Omental fat pad (tissue), 4 donors: ENCODE measurements around the gene ELL. TPM values are rescaled to one million over a fixed set of nuclear protein-coding genes. Genes with fewer than 3 reads are reported as not detected.

Source experiments
- ATAC-seq: fragments of 150-250 bp; one replicate; pipeline ENCODE4 v1.9.1; 2016; ENCODE audit warnings: mild to moderate bottlenecking, moderate library complexity; ENCODE audit not compliant: low FRiP score
- DNase-seq: peaks from one replicate; pipeline ENCODE4 v3.0.0-alpha.2; 2019; ENCODE audit warnings: low spot score
- CTCF ChIP-seq, 3 donors: fragments of 450-650 bp; IDR thresholded peaks; one replicate each; pipeline ENCODE4 v1.5.1; 2016 to 2017; ENCODE audit warnings: antibody characterized with exemption in 3 of 3, mild to moderate bottlenecking in 3 of 3, moderate library complexity in 2 of 3
- total RNA-seq, 4 donors: library from RNA; depleted of rRNA; stranded (reverse); fragments of >200 nt; gene quantifications; one replicate each; pipeline ENCODE4 v1.1.0, GENCODE V29; 2016

ELL gene
- total RNA-seq, 4 donors from 2014 or later, result 18.1 to 43.1 (median 24.8) TPM

GRCh38 chr19:18504886-18505610 is 16.8 kb downstream of the ELL start:
- no peak for TF ChIP-seq CTCF (IDR thresholded peaks at IDR 0.05)
- DNase-seq (no peak), ATAC-seq (no peak)

- DNase-seq (no peak), ATAC-seq (no peak)
- TF ChIP-seq CTCF (IDR thresholded peaks at IDR 0.05), result no peak
Measured at GRCh38 chr19:18503971-18504885, 17.6 kb downstream of the ELL start.

- no peak for TF ChIP-seq CTCF (IDR thresholded peaks at IDR 0.05)
- ATAC-seq (no peak), DNase-seq (no peak)
Measured at GRCh38 chr19:18503337-18503970, 18.4 kb downstream of the ELL start.

- TF ChIP-seq CTCF (IDR thresholded peaks at IDR 0.05), result no peak
- no peak for DNase-seq
- ATAC-seq, result no peak
Measured at GRCh38 chr19:18502638-18503294, 19.1 kb downstream of the ELL start.

- ATAC-seq (no peak), DNase-seq (no peak)
- TF ChIP-seq CTCF (IDR thresholded peaks at IDR 0.05), result no peak
Measured at GRCh38 chr19:18502246-18502637, 19.6 kb downstream of the ELL start.

GRCh38 chr19:18501832-18502231 is 20.0 kb downstream of the ELL start:
- no peak for TF ChIP-seq CTCF (IDR thresholded peaks at IDR 0.05)
- no peak for DNase-seq
- ATAC-seq, result no peak
